Stomach smooth muscle (tissue), 2 donors: ENCODE results near the gene NEUROG1.
"Not testable (repeated sequence)": the region's sequence is repeated elsewhere in the genome, so short reads cannot be mapped to it uniquely, and the experiment has no call there.

Experiments used
- H3K27ac ChIP-seq: one replicate; pipeline ENCODE4 v1.7.0; 2013; ENCODE audit warnings: mild to moderate bottlenecking, low read length, inconsistent platforms
- H3K27me3 ChIP-seq, 2 donors: one replicate each; pipeline ENCODE4 v1.7.0; 2013; ENCODE audit warnings: low read length in 2 of 2; ENCODE audit not compliant: insufficient read depth in 2 of 2, control insufficient read depth in 1 of 2
- H3K36me3 ChIP-seq, 2 donors: one replicate each; pipeline ENCODE4 v1.7.0; 2013; ENCODE audit warnings: low read length in 2 of 2; ENCODE audit not compliant: control insufficient read depth in 2 of 2, insufficient read depth in 2 of 2
- H3K4me1 ChIP-seq: one replicate; pipeline ENCODE4 v1.7.0; 2013; ENCODE audit warnings: low read length; ENCODE audit not compliant: control insufficient read depth, insufficient read depth
- H3K4me3 ChIP-seq, 2 donors: one replicate each; pipeline ENCODE4 v1.7.0; 2013; ENCODE audit warnings: low read length in 2 of 2
- H3K9ac ChIP-seq, 2 donors: one replicate each; pipeline ENCODE4 v1.7.0; 2013; ENCODE audit warnings: low read length in 2 of 2, mild to moderate bottlenecking in 1 of 2
- H3K9me3 ChIP-seq, 2 donors: one replicate each; pipeline ENCODE4 v1.7.0; 2013; ENCODE audit warnings: low read length in 2 of 2; ENCODE audit not compliant: control insufficient read depth in 2 of 2
- donor health status: healthy.
- donor health status: Pancreatic carcinoma.

The NEUROG1 gene

DNA sequence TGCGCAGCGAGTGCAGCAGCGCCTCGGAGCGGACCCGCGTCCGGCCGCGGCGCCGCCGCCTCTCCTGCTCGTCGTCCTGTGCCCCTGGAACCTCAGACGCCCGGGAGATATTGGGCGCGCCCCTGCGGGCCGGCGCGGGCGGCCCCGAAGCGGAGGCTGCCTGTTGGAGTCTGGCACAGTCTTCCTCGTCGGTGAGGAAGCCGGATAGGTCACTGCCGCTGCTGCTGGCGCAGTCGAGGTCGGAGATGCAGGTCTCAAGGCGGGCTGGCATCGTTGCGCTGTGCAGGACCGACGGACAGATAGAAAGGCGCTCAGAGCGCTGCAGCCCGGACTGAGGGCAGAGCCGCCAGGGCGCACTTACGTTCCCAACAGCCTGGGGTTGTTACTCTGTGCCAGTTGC is 344 bp downstream of the NEUROG1 start:
- no peak overlapping the region for H3K27ac ChIP-seq
- H3K27me3 ChIP-seq = peaks cover 52 to 68% of the 10 kb centered on the region in 2 donors
- no peaks in the 10 kb centered on the region for H3K36me3 ChIP-seq
- peaks cover 12% of the 10 kb centered on the region for H3K4me1 ChIP-seq
- H3K9ac ChIP-seq = no peak overlapping the region
- H3K9me3 ChIP-seq = peaks cover 0 to 5% of the 10 kb centered on the region in 2 donors
- no peak overlapping the region for H3K4me3 ChIP-seq

GRCh38 chr5:135534609-135535419 is 950 bp downstream of the NEUROG1 start:
- Histone ChIP-seq H3K27me3 (peaks cover 54 to 66% of the 10 kb centered on the region in 2 donors), H3K4me1 (peaks cover 12% of the 10 kb centered on the region), H3K9me3 (peaks cover 0 to 5% of the 10 kb centered on the region in 2 donors), H3K36me3 (no peaks in the 10 kb centered on the region), H3K27ac (no peak overlapping the region), H3K9ac (no peak overlapping the region), H3K4me3 (no peak overlapping the region)

DNA sequence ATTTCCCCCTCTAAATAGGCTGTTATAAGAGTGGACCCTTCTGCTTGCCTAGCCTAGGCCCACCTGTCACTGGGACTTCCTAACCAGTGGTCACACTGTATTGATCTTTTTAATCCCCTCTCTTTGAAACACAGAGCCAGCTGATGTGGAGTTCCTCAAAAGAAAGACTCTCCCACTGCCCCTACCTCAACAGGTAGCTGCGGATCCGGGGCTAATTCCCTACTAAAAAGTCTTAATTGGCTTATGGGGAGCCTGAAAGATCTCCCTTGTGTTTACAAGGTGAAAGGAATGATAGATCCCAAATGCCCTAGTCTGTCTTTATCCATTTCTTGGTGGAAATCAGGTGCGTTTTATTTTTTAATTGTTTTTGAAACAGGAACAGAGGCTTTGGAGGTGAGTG is 2.0 kb downstream of the NEUROG1 start:
- Histone ChIP-seq H3K36me3 (no peaks in the 10 kb centered on the region), H3K27me3 (peaks cover 51 to 56% of the 10 kb centered on the region in 2 donors), H3K4me1 (peaks cover 12% of the 10 kb centered on the region), H3K27ac (no peak overlapping the region), H3K9me3 (peaks cover 0 to 5% of the 10 kb centered on the region in 2 donors), H3K9ac (no peak overlapping the region), H3K4me3 (no peak overlapping the region)

- Histone ChIP-seq H3K4me3 (no peak overlapping the region), H3K36me3 (no peaks in the 10 kb centered on the region), H3K4me1 (peaks cover 12% of the 10 kb centered on the region), H3K27ac (no peak overlapping the region), H3K27me3 (peaks cover 50 to 56% of the 10 kb centered on the region in 2 donors), H3K9ac (no peak overlapping the region), H3K9me3 (peaks cover 0 to 5% of the 10 kb centered on the region in 2 donors)
Observed at GRCh38 chr5:135533334-135533733, 2.4 kb downstream of the NEUROG1 start.

DNA sequence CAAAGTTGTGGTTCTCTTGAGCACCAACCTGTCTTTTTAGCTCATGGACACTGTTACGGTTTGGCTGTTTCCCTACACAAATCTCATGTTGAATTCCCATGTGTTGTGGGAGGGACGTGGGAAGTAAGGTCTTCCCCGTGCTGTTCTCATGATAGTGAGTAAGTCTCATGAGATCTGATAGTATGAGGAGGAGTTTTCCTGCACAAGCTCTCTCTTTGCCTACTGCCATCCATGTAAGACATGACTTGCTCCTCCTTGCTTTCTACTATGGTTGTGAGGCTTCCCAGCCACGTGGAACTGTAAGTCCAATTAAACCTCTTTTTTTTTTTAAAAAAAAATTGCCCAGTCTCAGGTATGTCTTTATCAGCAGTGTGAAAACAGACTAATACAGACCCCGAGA is 6.2 kb downstream of the NEUROG1 start:
- H3K27me3 ChIP-seq = peaks cover 22 to 35% of the 10 kb centered on the region in 2 donors
- H3K27ac ChIP-seq, H3K4me1 ChIP-seq, H3K4me3 ChIP-seq, H3K9ac ChIP-seq, H3K9me3 ChIP-seq, H3K36me3 ChIP-seq: not testable (repeated sequence)

GRCh38 chr5:135526924-135527323 is 8.8 kb downstream of the NEUROG1 start:
- Histone ChIP-seq H3K27me3 (peaks cover 8 to 17% of the 10 kb centered on the region in 2 donors), H3K4me3 (no peak overlapping the region), H3K27ac (no peak overlapping the region), H3K9ac (no peak overlapping the region), H3K4me1 (no peaks in the 10 kb centered on the region), H3K9me3 (no peaks in the 10 kb centered on the region), H3K36me3 (no peaks in the 10 kb centered on the region)

DNA sequence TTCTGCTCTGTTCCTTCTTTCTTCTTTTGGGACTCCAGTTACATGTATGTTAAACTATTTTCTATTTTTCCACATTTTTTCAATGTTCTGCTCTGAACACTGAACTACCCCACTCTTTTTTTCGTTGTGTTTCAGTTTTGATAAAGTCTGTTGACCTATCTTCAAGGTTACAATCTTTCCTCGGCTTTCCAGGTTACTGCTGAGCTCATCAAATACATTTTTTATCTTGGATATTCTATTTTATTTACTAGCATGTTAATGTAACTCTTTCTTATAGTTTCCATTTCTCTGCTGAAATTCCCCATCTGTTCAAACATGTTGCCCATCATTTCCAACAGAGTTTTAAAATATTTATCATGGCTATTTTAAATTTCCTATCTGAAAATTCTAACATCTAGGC is 13.8 kb downstream of the NEUROG1 start:
- Histone ChIP-seq H3K27me3 (peaks cover 0 to 2% of the 10 kb centered on the region in 2 donors), H3K36me3 (no peaks in the 10 kb centered on the region), H3K9me3 (no peaks in the 10 kb centered on the region), H3K9ac (no peak overlapping the region), H3K4me3 (no peak overlapping the region), H3K4me1 (no peaks in the 10 kb centered on the region), H3K27ac (no peak overlapping the region)

GRCh38 chr5:135517631-135518030 is 18.1 kb downstream of the NEUROG1 start:
- H3K9me3 ChIP-seq = peaks cover 0 to 6% of the 10 kb centered on the region in 2 donors
- no peak overlapping the region for H3K4me3 ChIP-seq
- H3K36me3 ChIP-seq = no peaks in the 10 kb centered on the region
- H3K27ac ChIP-seq = no peak overlapping the region
- no peak overlapping the region for H3K9ac ChIP-seq
- H3K27me3 ChIP-seq = no peaks in the 10 kb centered on the region
- H3K4me1 ChIP-seq = no peaks in the 10 kb centered on the region

- H3K27ac ChIP-seq = no peak overlapping the region
Observed at GRCh38 chr5:135514116-135514515, 21.6 kb downstream of the NEUROG1 start.

DNA sequence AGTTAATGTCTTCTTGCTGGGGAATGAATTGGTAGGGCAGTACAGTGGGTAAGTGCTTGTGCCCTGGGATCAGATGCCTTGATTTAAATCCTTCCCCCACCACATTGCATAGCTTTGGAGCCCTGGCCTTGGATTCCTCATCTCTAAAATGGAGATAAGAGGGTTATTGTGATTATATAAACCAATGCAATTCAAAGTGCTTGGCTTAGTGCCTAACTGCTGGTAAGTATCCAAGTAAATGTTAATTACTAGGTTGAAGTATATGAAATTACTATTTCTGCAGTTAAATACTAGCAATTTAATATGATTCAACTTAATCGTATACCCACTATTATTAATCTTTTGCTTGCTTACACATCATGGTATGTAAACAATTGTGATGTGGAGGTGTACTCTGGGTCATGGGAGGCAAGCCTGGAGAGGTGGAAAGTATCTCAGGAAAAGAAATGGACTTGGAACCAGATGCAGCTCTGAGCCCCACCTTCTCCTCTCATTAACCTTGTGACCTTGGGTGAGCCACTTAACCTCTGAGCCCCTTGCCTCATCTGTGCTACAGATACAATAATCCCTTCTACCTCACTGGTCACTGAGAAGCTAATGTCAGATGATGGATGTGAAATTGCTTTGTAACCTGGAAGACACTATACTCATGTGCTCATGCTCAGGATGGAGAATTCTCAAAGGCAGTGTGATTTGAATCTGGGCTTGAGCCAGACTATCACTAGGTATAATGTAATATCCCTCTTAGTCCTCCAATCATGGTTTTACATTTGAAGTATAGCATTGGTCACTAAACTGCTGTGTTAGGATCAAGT is 23.8 kb downstream of the NEUROG1 start:
- H3K4me1 ChIP-seq = no peaks in the 10 kb centered on the region
- no peaks in the 10 kb centered on the region for H3K36me3 ChIP-seq
- peaks cover 17% of the 10 kb centered on the region in 2 donors for H3K27me3 ChIP-seq
- no peak overlapping the region for H3K27ac ChIP-seq
- peaks cover 0 to 6% of the 10 kb centered on the region in 2 donors for H3K9me3 ChIP-seq
- H3K9ac ChIP-seq = no peak overlapping the region
- no peak overlapping the region for H3K4me3 ChIP-seq

More at GRCh38 chr5:135514116-135514515, 21.6 kb downstream of the NEUROG1 start:
- no peak overlapping the region for H3K9ac ChIP-seq
- peaks cover 0 to 6% of the 10 kb centered on the region in 2 donors for H3K9me3 ChIP-seq
- H3K4me3 ChIP-seq = no peak overlapping the region
- no peaks in the 10 kb centered on the region for H3K4me1 ChIP-seq
- peaks cover 9 to 14% of the 10 kb centered on the region in 2 donors for H3K27me3 ChIP-seq
- no peaks in the 10 kb centered on the region for H3K36me3 ChIP-seq
